HG02763 (cell line): Measurements from ENCODE around the gene TPCN1.

Source experiments
- ATAC-seq: cut with Tn5 transposase; IDR thresholded peaks from one replicate; pipeline ENCODE4 v1.9.1; 2021; ENCODE audit warnings: mild to moderate bottlenecking, moderate library complexity; ENCODE audit not compliant: unreplicated experiment

TPCN1 gene

GRCh38 chr12:113278633-113279032, 57.4 kb downstream of the TPCN1 start:
- no peak for ATAC-seq

GRCh38 chr12:113284751-113285150, 63.5 kb downstream of the TPCN1 start:
- ATAC-seq = no peak

DNA sequence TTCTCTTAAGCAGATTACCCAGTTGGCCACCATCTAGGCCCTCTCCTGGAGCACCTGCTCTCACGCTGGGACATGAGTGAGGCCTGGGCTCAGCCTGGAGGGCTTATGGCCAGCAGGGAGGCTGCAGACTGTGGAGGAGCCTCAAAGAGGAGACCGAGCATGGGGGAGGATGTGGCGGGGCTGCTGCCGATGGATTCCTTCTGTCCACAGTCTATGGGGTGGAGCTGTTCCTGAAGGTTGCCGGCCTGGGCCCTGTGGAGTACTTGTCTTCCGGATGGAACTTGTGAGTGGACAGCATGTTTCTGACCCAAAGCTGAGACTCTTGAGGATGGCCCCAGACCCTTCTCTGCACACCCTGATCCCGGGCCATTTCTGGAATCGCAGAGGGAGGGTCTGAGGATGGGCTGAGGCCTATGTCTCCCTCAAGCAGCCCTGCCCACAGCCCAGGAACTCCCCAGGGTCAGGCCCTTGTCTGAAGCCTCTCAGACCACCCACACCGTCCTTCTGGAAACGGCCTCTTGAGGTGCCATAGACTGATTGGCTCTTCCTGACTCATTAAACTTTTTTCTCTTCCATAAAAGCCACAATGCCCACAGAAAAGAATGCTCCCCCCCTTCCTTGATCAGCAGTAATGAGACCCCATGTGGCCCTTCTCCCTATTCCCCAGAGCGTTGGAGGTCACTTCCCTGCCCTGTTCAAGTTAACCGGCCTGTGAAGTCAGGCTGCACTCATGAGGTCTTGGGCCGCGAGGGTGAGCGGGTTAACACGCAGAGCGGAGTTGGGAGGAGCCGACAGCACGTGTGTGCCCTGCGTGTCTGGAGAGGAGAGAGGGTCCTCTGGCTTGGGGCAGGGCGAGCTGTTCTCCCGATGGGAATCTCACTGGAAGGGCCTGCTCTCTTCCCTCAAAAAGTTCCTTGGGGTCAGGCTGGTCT, 64.7 kb downstream of the TPCN1 start:
- no peak for ATAC-seq

DNA sequence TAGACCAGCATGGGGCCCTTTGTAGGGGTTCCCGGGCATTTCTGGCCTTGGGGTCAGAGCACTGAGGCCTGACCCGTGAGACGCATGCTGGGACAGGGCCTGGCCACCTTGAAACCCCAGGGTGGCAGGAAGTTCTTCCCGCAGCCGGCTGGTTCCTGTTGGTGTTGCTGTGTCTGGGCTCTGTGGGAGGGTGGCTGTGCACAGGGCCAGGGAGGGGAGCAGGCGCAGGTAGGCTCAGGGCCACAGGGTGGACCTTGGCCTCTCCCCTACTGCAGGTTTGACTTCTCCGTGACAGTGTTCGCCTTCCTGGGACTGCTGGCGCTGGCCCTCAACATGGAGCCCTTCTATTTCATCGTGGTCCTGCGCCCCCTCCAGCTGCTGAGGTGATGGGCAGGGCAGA, 65.4 kb downstream of the TPCN1 start:
- no peak for ATAC-seq

GRCh38 chr12:113287146-113287898, 66.1 kb downstream of the TPCN1 start:
- no peak for ATAC-seq

- no peak for ATAC-seq
Measured at GRCh38 chr12:113287899-113288282, 66.6 kb downstream of the TPCN1 start.

GRCh38 chr12:113289361-113289760, 68.1 kb downstream of the TPCN1 start:
- no peak for ATAC-seq

DNA sequence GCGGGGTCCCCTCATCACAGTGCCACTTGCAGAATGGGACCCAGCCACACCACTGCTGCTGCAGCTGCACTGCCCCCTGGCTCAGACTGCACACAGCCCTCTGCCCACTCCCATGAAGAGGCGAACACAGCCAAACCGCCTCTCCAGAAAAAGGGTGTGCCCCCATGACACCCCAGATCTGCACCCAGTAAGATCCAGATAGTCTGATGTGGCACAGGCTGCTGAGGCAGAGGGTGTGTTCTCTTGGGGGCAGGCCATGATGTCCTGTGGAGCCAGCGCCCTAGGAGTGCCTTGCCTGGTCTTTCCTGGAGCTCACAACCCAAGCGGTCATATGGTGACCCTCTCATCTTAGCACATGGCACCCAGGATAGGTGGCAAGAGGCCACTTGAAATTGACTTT, 69.2 kb downstream of the TPCN1 start:
- no peak for ATAC-seq

DNA sequence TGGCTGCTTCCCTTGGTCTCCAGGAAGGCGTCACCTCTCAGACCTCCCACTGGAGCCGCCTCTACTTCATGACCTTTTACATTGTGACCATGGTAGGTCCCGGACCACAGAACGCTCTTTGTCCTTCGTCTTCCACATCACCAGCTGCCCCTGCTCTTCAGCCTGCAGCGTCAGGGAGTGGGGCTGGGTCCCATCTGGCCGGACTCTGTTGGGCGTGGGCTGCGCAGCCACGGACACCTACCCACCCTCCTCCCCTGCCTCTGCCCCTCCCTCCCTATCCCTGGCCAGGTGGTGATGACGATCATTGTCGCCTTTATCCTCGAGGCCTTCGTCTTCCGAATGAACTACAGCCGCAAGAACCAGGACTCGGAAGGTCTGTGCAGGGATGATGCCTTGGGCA, 70.3 kb downstream of the TPCN1 start:
- no peak for ATAC-seq

GRCh38 chr12:113292091-113292490, 70.8 kb downstream of the TPCN1 start:
- no peak for ATAC-seq

- no peak for ATAC-seq
Measured at GRCh38 chr12:113292547-113292946, 71.3 kb downstream of the TPCN1 start.

- no peak for ATAC-seq
Measured at GRCh38 chr12:113293100-113293499, 71.8 kb downstream of the TPCN1 start.

DNA sequence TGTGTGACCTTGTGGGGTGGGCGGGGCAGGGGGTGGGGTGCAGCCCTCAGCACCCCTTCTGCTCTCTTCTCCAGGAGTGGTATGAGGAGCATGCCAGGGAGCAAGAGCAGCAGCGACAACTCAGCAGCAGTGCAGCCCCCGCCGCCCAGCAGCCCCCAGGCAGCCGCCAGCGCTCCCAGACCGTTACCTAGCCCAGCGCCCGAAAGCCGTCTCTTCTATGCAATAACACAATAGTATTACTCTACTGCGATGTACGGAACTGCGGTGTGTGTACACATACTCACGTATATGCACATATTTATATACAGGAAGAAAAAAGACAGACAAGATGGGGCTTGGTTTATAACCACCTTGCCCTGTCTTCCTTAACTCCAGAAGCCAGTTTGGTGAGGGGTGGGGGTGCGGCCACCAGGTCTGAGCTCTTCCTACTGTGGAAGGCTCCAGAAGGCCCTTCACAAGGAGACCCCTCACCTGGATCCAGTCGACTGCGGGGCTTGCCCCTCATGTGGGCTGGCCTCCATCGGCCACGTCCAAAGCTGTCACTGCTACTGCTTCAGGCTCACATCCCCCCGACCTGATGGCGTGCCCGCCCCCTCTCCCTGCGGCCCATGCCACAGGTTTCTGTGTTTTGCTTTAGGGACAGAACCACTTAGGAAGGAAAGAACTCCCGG, 74.8 kb downstream of the TPCN1 start:
- ATAC-seq = no peak

- no peak for ATAC-seq
Measured at GRCh38 chr12:113296557-113297213, 75.4 kb downstream of the TPCN1 start.

DNA sequence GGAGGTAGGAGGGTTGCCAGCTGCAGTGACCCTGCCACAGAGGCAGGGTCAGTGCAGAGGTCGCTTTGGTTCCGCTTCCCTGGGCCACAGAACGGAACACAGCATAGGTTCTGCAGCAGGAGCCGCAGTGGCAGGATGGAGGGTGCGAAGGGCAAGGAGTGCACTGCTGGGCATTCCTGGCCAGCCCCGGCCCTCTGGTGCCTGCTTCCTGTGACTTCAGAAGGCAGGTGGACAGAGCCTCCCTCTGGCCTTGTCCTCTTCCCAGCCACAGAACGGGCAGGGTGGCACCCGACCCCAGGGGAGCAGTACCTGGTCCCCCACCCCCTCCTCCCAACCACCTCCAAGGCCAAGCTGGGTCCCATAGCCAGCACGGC, 75.9 kb downstream of the TPCN1 start:
- ATAC-seq = no peak

- no peak for ATAC-seq
Measured at GRCh38 chr12:113297621-113298471, 76.6 kb downstream of the TPCN1 start.

- ATAC-seq = no peak
Measured at GRCh38 chr12:113298472-113298817, 77.2 kb downstream of the TPCN1 start.

- no peak for ATAC-seq
Measured at GRCh38 chr12:113298861-113299545, 77.7 kb downstream of the TPCN1 start.

GRCh38 chr12:113299619-113300237, 78.5 kb downstream of the TPCN1 start:
- ATAC-seq = no peak
